ENCODE measurements around the gene SLC15A5.

The SLC15A5 gene

DNA sequence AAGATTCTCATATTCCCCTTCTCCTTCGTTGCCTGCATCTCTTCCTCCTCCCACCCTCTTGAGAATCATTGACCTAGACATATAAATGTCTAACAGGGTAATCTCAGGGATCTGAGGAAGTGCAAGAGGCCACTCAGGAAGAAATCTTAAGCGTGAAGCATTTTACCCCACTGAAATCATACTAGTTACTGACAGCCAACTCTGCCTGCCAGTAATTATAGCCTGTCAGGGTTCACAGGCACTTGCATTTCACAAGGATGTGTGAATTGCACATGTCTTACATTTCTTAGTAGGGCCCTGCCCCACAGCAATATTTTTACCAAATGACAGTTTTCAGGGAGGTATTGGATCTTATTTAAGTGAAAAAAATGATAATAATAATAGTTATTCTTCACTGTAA lies 127.2 kb downstream of the SLC15A5 start:
- Histone ChIP-seq H3K9me2 (replicated peaks; ENCODE audit: insufficient read depth, low read length) (no peaks in the 10 kb centered on the region), H3K27me3 (ENCODE audit: low read length) (0 out of 2 replicates have a peak, but pooled peaks cover 2% of the 10 kb centered on the region), H3K36me3 (ENCODE audit: low read length) (no peaks in the 10 kb centered on the region), H3K27ac (ENCODE audit: low read depth, low read length) (no peak overlapping the region), H3K9me3 (ENCODE audit: insufficient read depth, low read length) (no peaks in the 10 kb centered on the region), H3F3A (ENCODE audit: insufficient read depth) (no peaks in the 10 kb centered on the region), H3K4me3 (ENCODE audit: insufficient read depth, low read length, poor library complexity, severe bottlenecking) (no peak overlapping the region), H3K4me2 (ENCODE audit: low read depth, low read length, poor library complexity, severe bottlenecking) (no peak overlapping the region), H3K79me2 (ENCODE audit: insufficient read depth, low read length) (no peaks in the 10 kb centered on the region), H4K20me1 (ENCODE audit: low read depth, low read length) (no peaks in the 10 kb centered on the region), H2AFZ (ENCODE audit: low read depth, low read length, severe bottlenecking) (no peak overlapping the region), H3K9ac (ENCODE audit: low read length) (no peak overlapping the region)
- TF ChIP-seq, protein P1, sequence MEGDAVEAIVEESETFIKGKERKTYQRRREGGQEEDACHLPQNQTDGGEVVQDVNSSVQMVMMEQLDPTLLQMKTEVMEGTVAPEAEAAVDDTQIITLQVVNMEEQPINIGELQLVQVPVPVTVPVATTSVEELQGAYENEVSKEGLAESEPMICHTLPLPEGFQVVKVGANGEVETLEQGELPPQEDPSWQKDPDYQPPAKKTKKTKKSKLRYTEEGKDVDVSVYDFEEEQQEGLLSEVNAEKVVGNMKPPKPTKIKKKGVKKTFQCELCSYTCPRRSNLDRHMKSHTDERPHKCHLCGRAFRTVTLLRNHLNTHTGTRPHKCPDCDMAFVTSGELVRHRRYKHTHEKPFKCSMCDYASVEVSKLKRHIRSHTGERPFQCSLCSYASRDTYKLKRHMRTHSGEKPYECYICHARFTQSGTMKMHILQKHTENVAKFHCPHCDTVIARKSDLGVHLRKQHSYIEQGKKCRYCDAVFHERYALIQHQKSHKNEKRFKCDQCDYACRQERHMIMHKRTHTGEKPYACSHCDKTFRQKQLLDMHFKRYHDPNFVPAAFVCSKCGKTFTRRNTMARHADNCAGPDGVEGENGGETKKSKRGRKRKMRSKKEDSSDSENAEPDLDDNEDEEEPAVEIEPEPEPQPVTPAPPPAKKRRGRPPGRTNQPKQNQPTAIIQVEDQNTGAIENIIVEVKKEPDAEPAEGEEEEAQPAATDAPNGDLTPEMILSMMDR (IDR thresholded peaks at IDR 0.05; ENCODE audit: insufficient read depth, low read length, poor library complexity, severe bottlenecking) = no peak
- no peak for TF ChIP-seq EZH2phosphoT487 (conservative IDR thresholded peaks at IDR 0.05; ENCODE audit: low read length)

DNA sequence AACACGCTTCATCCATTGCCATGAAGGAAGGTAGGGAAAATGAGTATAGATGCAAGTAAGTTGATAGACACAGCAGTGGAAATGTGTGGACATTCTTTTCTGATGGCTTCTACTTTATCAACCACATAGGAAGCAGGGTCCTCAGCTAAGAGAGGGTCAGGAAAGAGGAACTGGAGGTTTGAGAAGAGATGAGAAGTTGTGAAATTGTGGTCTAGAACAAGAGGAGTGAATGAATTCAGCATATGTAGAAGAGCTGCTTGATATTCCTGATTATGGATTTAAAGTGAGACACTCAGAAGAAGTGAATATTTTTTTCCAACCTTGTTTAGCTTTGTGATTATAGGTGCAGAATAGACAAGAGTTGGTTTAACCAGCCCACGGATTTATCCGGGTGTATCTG lies 128.5 kb downstream of the SLC15A5 start:
- Histone ChIP-seq H3K36me3 (ENCODE audit: low read length) (no peaks in the 10 kb centered on the region), H3K27me3 (ENCODE audit: low read length) (0 out of 2 replicates have a peak, but pooled peaks cover 2% of the 10 kb centered on the region), H3K9ac (ENCODE audit: low read length) (no peak overlapping the region), H3K27ac (ENCODE audit: low read depth, low read length) (no peak overlapping the region), H3K79me2 (ENCODE audit: insufficient read depth, low read length) (no peaks in the 10 kb centered on the region), H3K9me2 (replicated peaks; ENCODE audit: insufficient read depth, low read length) (no peaks in the 10 kb centered on the region), H2AFZ (ENCODE audit: low read depth, low read length, severe bottlenecking) (no peak overlapping the region), H3K9me3 (ENCODE audit: insufficient read depth, low read length) (no peaks in the 10 kb centered on the region), H3F3A (ENCODE audit: insufficient read depth) (no peaks in the 10 kb centered on the region), H3K4me2 (ENCODE audit: low read depth, low read length, poor library complexity, severe bottlenecking) (no peak overlapping the region), H4K20me1 (ENCODE audit: low read depth, low read length) (no peaks in the 10 kb centered on the region), H3K4me3 (ENCODE audit: insufficient read depth, low read length, poor library complexity, severe bottlenecking) (no peak overlapping the region)
- TF ChIP-seq EZH2phosphoT487 (conservative IDR thresholded peaks at IDR 0.05; ENCODE audit: low read length) = no peak
- TF ChIP-seq, protein P1 (IDR thresholded peaks at IDR 0.05; ENCODE audit: insufficient read depth, low read length, poor library complexity, severe bottlenecking) = no peak
